SKM-1 treated with dmso at 0.1 percent for 144 hours (cell line): ENCODE measurements around the gene KRTAP4-4.

Source experiments
- DNase-seq: peaks from one replicate; lab custom pipeline; 2025; ENCODE audit not compliant: unreplicated experiment; lab: John Stamatoyannopoulos, UW

KRTAP4-4 gene

GRCh38 chr17:41111151-41111885 is 49.2 kb downstream of the KRTAP4-4 start:
- no peak for DNase-seq
